ELF-1 (cell line): Measurements from ENCODE around the gene RDM1.

Experiments used
- DNase-seq: peaks from one replicate; pipeline ENCODE4 v3.0.0-alpha.2; 2016; ENCODE audit warnings: low read depth, low spot score

RDM1 gene

GRCh38 chr17:35934760-35935159 is 4.2 kb upstream of the RDM1 start:
- DNase-seq: no peak

- DNase-seq: no peak
These were observed 2.0 kb upstream of the RDM1 start for GRCh38 chr17:35932586-35932985.

- no peak for DNase-seq
These were observed 1.3 kb upstream of the RDM1 start for GRCh38 chr17:35931794-35932425.

GRCh38 chr17:35927714-35928113 is 2.9 kb downstream of the RDM1 start:
- no peak for DNase-seq

- no peak for DNase-seq
These were observed 6.9 kb downstream of the RDM1 start for GRCh38 chr17:35923609-35924114.

- DNase-seq: no peak
These were observed 10.3 kb downstream of the RDM1 start for GRCh38 chr17:35920229-35920628.

- DNase-seq: no peak
These were observed 11.9 kb downstream of the RDM1 start for GRCh38 chr17:35918665-35919064.

- DNase-seq: no peak
These were observed 12.9 kb downstream of the RDM1 start for GRCh38 chr17:35917519-35918213.

- DNase-seq: no peak
These were observed 15.2 kb downstream of the RDM1 start for GRCh38 chr17:35915153-35915964.

GRCh38 chr17:35914354-35914753 is 16.2 kb downstream of the RDM1 start:
- DNase-seq: no peak

- DNase-seq: no peak
These were observed 17.0 kb downstream of the RDM1 start for GRCh38 chr17:35913609-35914008.

- DNase-seq: no peak
These were observed 17.6 kb downstream of the RDM1 start for GRCh38 chr17:35912942-35913341.

GRCh38 chr17:35912339-35912912 is 18.1 kb downstream of the RDM1 start:
- DNase-seq: no peak

GRCh38 chr17:35909408-35909807 is 21.2 kb downstream of the RDM1 start:
- no peak for DNase-seq

- no peak for DNase-seq
These were observed 22.9 kb downstream of the RDM1 start for GRCh38 chr17:35907691-35908090.

GRCh38 chr17:35906926-35907637 is 23.5 kb downstream of the RDM1 start:
- DNase-seq: no peak

- no peak for DNase-seq
These were observed 24.2 kb downstream of the RDM1 start for GRCh38 chr17:35906191-35906925.

- DNase-seq: no peak
These were observed 27.1 kb downstream of the RDM1 start for GRCh38 chr17:35903451-35903850.

- no peak for DNase-seq
These were observed 28.9 kb downstream of the RDM1 start for GRCh38 chr17:35901631-35902175.

GRCh38 chr17:35900708-35901480 is 29.7 kb downstream of the RDM1 start:
- DNase-seq: no peak
